K562 (cell line): ENCODE results near the gene LAPTM5. TPM values are rescaled to one million over a fixed set of nuclear protein-coding genes. Genes with fewer than 3 reads are reported as not detected.

Source experiments
- ATF7 ChIP-seq: fragments of 450-650 bp; IDR thresholded peaks from 2 replicates; pipeline ENCODE4 v1.7.1; 2014; ENCODE audit warnings: mild to moderate bottlenecking, moderate library complexity
- CCAR2 ChIP-seq: fragments of 200-400 bp; formaldehyde crosslinking; IDR thresholded peaks from 2 replicates; pipeline ENCODE4 v1.6.1; 2017; ENCODE audit warnings: mild to moderate bottlenecking, low read depth, low read length
- ETS2 ChIP-seq: IDR thresholded peaks from 2 replicates; pipeline ENCODE4 v1.6.1; 2016; ENCODE audit warnings: borderline replicate concordance, missing genetic modification characterization, mild to moderate bottlenecking, moderate library complexity, missing compliant biosample characterization; ENCODE audit not compliant: poor library complexity, severe bottlenecking
- EWSR1 ChIP-seq: fragments of 450-650 bp; IDR thresholded peaks from 2 replicates; pipeline ENCODE4 v1.6.1; 2018; ENCODE audit warnings: borderline replicate concordance, mild to moderate bottlenecking, low read depth, moderate library complexity; ENCODE audit not compliant: partially characterized antibody
- GABPB1 ChIP-seq: sonication (generic); formaldehyde crosslinking; IDR thresholded peaks from 2 replicates; pipeline ENCODE4 v1.8.0; 2022; ENCODE audit warnings: mild to moderate bottlenecking, missing genetic modification reagents
- HCFC1 ChIP-seq: IDR thresholded peaks from 2 replicates; pipeline ENCODE4 v1.6.1; 2012; ENCODE audit warnings: low read depth, low read length, improper control_type of control experiment
- HSF4 ChIP-seq: fragments of 250-450 bp; sonication (Bioruptor Pico); IDR thresholded peaks from 2 replicates; pipeline ENCODE4 v2.1.2; 2022; ENCODE audit warnings: mild to moderate bottlenecking, moderate library complexity, borderline replicate concordance
- JUN ChIP-seq, 2 experiments: sonication (generic) in 1 of 2; formaldehyde crosslinking in 1 of 2; IDR thresholded peaks; 2 replicates each; pipeline versions ENCODE4 v1.6.1 to v1.8.0; 2012 to 2022; ENCODE audit warnings: borderline replicate concordance in 2 of 2, mild to moderate bottlenecking in 2 of 2, improper control_type of control experiment in 1 of 2, low read depth in 1 of 2, low read length in 1 of 2, missing genetic modification reagents in 1 of 2
- KLF10 ChIP-seq: fragments of 250-450 bp; sonication (Bioruptor Pico); IDR thresholded peaks from 2 replicates; pipeline ENCODE4 v1.6.1; 2021; ENCODE audit warnings: matching md5 sums
- SREBF1 ChIP-seq: fragments of 150-350 bp; IDR thresholded peaks from 2 replicates; pipeline ENCODE4 v1.6.1; 2014; ENCODE audit warnings: antibody characterized with exemption, low read depth, low read length, borderline replicate concordance
- ZBED1 ChIP-seq: IDR thresholded peaks from 2 replicates; pipeline ENCODE4 v1.6.1; 2014
- ZBTB17 ChIP-seq: fragments of 450-650 bp; formaldehyde crosslinking; IDR thresholded peaks from 2 replicates; pipeline ENCODE4 v1.4.0; 2020; ENCODE audit warnings: mild to moderate bottlenecking
- polyA plus RNA-seq, 8 experiments: library from polyadenylated mRNA; depleted of rRNA in 4 of 8; stranded (reverse) in 5 of 8; unstranded in 3 of 8; fragments of >200 nt; fragmentation: Nextera tagmentation in 2 of 8; fragmentation: Illumina TruSeq in 1 of 8; extraction: Ambion mirVana in 2 of 8; extraction: Trizol in 1 of 8; gene quantifications; 2 replicates each; pipeline versions ENCODE4 v1.2.1 to v1.2.3, GENCODE V29; 2011 to 2014; ENCODE audit warnings: inconsistent platforms in 1 of 8, missing spikeins in 1 of 8
- total RNA-seq, 7 experiments: library from RNA; depleted of rRNA in 6 of 7; stranded (reverse); fragments of >200 nt in 6 of 7; fragmentation: Illumina TruSeq in 2 of 7; extraction: Trizol in 2 of 7; gene quantifications; 2 replicates each; pipeline versions ENCODE4 v1.2.1 to v1.2.3, GENCODE V29; 2011 to 2021; ENCODE audit warnings: low replicate concordance in 1 of 7
- TF ChIP-seq, protein P1 (sequence below): IDR thresholded peaks from 2 replicates; pipeline ENCODE4 v1.6.1; 2011; ENCODE audit not compliant: insufficient read length; ENCODE audit errors: extremely low read depth
- TF ChIP-seq, protein P2 (sequence below): fragments of 450-650 bp; formaldehyde crosslinking; IDR thresholded peaks from 2 replicates; pipeline ENCODE4 v1.4.0; 2020; ENCODE audit warnings: mild to moderate bottlenecking
- TF ChIP-seq, protein P3 (sequence below): fragments of 450-650 bp; IDR thresholded peaks from one replicate; pipeline ENCODE4 v1.6.1; 2018; ENCODE audit warnings: mild to moderate bottlenecking, moderate library complexity; ENCODE audit not compliant: partially characterized antibody
- TF ChIP-seq, protein P4 (sequence below): fragments of 450-650 bp; IDR thresholded peaks from 2 replicates; pipeline ENCODE4 v1.6.1; 2014; ENCODE audit warnings: low read depth, mild to moderate bottlenecking, moderate library complexity, borderline replicate concordance
- TF ChIP-seq, protein P5 (sequence below): sonication (generic); formaldehyde crosslinking; IDR thresholded peaks from 2 replicates; pipeline ENCODE4 v1.8.0; 2022; ENCODE audit warnings: mild to moderate bottlenecking, missing genetic modification reagents, borderline replicate concordance
- TF ChIP-seq, protein P6 (sequence below): sonication (generic); formaldehyde crosslinking; IDR thresholded peaks from 2 replicates; pipeline ENCODE4 v1.8.1; 2023; ENCODE audit warnings: mild to moderate bottlenecking, missing genetic modification reagents

The LAPTM5 gene
- total and polyA plus RNA-seq, 9 of the 15 experiments (the other 6 are each of a cell fraction or from before 2014, with no cell fraction given), result 2.4 to 47.3 (median 20.3) TPM

DNA sequence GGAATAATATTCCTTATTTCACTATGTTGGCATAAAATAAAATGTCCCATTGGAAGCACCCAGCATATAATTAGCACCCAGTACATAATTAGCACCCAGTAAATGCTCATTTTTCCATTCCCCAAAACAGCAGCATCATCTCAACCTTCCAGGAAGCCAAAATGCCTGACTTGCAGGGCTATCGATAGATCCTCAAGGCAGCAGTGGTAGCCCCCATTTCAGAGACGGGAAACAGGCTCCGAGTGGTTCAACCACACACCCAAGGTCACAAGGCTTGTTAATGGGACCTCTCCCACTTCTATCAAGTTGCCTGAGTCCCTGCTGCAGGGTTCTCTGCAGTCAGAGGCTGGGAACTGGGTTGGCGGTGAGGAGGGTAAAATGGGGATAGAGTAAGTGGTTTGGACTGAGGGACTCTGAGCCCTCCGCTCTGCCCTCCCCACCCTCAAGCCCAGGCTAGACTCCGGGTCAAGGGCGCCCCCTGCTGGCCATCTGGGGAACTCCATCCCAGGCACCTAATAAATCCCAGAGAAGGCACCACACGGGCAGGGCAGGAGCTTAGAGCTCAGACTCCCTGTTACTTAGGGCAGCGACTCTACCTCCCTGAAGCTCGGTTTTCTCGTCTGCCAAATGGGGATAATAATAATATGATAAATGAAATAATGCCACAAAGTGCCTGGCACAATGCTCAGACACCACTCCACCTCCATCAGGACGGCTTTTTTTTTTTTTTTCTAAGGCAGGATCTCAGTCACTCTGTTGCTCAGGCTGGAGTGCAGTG, 21.9 kb upstream of the LAPTM5 start (continued):
- TF ChIP-seq, protein P1, sequence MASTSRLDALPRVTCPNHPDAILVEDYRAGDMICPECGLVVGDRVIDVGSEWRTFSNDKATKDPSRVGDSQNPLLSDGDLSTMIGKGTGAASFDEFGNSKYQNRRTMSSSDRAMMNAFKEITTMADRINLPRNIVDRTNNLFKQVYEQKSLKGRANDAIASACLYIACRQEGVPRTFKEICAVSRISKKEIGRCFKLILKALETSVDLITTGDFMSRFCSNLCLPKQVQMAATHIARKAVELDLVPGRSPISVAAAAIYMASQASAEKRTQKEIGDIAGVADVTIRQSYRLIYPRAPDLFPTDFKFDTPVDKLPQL, result no peak
- TF ChIP-seq, protein P2, sequence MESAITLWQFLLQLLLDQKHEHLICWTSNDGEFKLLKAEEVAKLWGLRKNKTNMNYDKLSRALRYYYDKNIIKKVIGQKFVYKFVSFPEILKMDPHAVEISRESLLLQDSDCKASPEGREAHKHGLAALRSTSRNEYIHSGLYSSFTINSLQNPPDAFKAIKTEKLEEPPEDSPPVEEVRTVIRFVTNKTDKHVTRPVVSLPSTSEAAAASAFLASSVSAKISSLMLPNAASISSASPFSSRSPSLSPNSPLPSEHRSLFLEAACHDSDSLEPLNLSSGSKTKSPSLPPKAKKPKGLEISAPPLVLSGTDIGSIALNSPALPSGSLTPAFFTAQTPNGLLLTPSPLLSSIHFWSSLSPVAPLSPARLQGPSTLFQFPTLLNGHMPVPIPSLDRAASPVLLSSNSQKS (CRISPR knock-in tag), result no peak
- TF ChIP-seq CCAR2, result no peak
- TF ChIP-seq ATF7, result peak; percentile 55; the same call in 1 of the 2 replicates
- 0 out of 2 replicates have a peak, but pooled peaks have one; percentile 21 for TF ChIP-seq GABPB1 (CRISPR knock-in tag)
- no peak for TF ChIP-seq EWSR1
- peak; percentile 52; the same call in 1 of the 2 replicates for TF ChIP-seq HCFC1
- peak; percentile 6; the same call in 1 of the 2 replicates for TF ChIP-seq JUN (IDR thresholded peaks at IDR 0.05; ENCODE audit: borderline replicate concordance, low read depth, low read length)
- TF ChIP-seq JUN (CRISPR knock-in tag; IDR thresholded peaks at IDR 0.05; ENCODE audit: borderline replicate concordance), result no peak
- TF ChIP-seq, protein P3, sequence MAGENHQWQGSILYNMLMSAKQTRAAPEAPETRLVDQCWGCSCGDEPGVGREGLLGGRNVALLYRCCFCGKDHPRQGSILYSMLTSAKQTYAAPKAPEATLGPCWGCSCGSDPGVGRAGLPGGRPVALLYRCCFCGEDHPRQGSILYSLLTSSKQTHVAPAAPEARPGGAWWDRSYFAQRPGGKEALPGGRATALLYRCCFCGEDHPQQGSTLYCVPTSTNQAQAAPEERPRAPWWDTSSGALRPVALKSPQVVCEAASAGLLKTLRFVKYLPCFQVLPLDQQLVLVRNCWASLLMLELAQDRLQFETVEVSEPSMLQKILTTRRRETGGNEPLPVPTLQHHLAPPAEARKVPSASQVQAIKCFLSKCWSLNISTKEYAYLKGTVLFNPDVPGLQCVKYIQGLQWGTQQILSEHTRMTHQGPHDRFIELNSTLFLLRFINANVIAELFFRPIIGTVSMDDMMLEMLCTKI, result no peak
- peak; percentile 45; the same call in 1 of the 2 replicates for TF ChIP-seq ZBTB17 (CRISPR knock-in tag)
- TF ChIP-seq ETS2 (tag), result no peak
- no peak for TF ChIP-seq SREBF1
- TF ChIP-seq, protein P4, sequence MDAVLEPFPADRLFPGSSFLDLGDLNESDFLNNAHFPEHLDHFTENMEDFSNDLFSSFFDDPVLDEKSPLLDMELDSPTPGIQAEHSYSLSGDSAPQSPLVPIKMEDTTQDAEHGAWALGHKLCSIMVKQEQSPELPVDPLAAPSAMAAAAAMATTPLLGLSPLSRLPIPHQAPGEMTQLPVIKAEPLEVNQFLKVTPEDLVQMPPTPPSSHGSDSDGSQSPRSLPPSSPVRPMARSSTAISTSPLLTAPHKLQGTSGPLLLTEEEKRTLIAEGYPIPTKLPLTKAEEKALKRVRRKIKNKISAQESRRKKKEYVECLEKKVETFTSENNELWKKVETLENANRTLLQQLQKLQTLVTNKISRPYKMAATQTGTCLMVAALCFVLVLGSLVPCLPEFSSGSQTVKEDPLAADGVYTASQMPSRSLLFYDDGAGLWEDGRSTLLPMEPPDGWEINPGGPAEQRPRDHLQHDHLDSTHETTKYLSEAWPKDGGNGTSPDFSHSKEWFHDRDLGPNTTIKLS, result no peak
- TF ChIP-seq, protein P5, sequence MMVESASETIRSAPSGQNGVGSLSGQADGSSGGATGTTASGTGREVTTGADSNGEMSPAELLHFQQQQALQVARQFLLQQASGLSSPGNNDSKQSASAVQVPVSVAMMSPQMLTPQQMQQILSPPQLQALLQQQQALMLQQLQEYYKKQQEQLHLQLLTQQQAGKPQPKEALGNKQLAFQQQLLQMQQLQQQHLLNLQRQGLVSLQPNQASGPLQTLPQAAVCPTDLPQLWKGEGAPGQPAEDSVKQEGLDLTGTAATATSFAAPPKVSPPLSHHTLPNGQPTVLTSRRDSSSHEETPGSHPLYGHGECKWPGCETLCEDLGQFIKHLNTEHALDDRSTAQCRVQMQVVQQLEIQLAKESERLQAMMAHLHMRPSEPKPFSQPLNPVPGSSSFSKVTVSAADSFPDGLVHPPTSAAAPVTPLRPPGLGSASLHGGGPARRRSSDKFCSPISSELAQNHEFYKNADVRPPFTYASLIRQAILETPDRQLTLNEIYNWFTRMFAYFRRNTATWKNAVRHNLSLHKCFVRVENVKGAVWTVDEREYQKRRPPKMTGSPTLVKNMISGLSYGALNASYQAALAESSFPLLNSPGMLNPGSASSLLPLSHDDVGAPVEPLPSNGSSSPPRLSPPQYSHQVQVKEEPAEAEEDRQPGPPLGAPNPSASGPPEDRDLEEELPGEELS, result 0 out of 2 replicates have a peak, but pooled peaks have one; percentile 54
- peak; percentile 57 for TF ChIP-seq HSF4 (CRISPR knock-in tag)
- TF ChIP-seq, protein P6, sequence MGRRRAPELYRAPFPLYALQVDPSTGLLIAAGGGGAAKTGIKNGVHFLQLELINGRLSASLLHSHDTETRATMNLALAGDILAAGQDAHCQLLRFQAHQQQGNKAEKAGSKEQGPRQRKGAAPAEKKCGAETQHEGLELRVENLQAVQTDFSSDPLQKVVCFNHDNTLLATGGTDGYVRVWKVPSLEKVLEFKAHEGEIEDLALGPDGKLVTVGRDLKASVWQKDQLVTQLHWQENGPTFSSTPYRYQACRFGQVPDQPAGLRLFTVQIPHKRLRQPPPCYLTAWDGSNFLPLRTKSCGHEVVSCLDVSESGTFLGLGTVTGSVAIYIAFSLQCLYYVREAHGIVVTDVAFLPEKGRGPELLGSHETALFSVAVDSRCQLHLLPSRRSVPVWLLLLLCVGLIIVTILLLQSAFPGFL (CRISPR knock-in tag), result no peak
- no peak for TF ChIP-seq KLF10
- TF ChIP-seq ZBED1, result peak; percentile 23; the same call in 1 of the 2 replicates
